Measurements from ENCODE around the gene LPCAT1. TPM values are rescaled to one million over a fixed set of nuclear protein-coding genes. Genes with fewer than 3 reads are reported as not detected.

The LPCAT1 gene
- total RNA-seq, 1 donor = 27.1 TPM

DNA sequence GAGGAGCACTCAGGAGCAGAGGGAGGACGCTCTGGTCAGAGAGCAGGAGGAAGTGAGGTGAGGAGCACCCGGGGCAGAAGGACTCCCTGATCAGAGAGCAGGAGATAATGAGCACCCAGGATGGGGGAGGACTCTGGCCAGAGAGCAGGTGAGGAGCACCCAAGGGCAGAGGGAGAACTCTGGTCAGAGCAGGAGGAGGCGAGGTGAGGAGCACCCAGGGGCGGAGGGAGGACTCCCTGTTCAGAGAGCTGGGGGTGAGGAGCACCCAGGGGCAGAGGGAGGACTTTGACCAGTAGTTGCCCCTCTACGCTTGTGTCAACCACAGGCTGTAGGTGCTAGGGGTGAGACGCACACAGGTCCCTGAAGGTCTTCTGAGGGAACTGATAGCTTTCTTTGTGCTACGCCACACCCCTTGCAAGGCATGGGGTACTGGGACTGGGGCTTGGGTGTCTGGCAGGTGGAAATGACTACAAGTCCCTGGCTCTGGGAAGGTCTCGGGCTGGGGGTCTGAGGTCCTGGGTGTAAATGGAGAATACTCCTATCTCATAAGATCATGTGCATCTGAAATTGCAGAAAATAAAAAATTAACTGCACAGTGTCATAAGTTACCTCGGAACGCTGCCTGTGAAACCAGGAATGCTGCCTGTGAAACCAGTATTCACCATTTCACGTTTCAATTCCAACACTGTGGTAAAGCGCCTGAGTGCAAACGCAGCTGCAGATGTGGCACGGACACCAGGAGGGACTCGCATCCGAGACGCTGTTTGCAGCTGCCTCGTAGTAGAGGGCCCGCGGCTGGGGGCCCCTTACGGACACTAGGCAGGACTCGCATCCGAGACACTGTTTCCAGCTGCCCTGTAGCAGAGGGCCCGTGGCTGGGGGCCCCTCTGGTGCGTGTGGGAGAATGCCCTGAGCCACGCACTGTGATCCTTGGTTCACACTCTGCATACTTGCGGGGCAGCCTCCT is 51.5 kb downstream of the LPCAT1 start:
- Histone ChIP-seq H3K27me3 (ENCODE audit: insufficient read depth, low read length) (no peaks in the 10 kb centered on the region), H3K4me3 (ENCODE audit: low read length) (no peak overlapping the region), H3K9me3 (ENCODE audit: low read depth, low read length) (no peaks in the 10 kb centered on the region), H3K4me1 (ENCODE audit: insufficient read depth, low read length) (peaks cover 12% of the 10 kb centered on the region)

DNA sequence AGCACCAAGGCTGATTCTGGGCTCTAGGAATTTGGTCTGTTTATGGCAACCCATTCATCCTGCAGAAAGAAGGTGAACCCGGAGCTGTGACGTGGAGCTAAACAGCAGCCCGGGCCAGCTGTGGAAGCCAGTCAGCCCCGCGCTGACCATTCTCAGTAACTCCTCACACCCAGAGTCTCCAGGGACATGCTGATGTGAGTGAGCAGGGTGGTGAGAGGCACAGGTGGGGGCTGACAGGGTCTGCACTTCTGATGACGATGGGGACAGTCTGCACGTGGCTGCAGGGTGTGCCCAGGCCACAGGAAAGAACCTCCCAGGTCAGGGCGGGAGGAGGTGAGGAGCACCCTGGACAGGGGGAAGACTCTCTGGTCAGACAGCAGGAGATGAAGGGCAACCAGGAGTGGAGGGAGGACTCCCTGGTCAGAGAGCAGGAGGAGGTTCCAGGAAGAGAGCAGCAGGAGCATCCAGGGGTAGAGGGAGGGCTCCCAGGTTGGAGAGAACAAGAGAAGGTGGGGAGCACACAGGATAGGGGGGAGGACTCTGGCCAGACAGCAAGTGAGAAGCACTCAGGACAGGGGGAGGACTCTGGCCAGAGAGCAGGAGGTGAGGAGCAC is 52.4 kb downstream of the LPCAT1 start:
- Histone ChIP-seq H3K9me3 (ENCODE audit: low read depth, low read length) (no peaks in the 10 kb centered on the region), H3K27me3 (ENCODE audit: insufficient read depth, low read length) (no peaks in the 10 kb centered on the region), H3K4me3 (ENCODE audit: low read length) (no peak overlapping the region), H3K4me1 (ENCODE audit: insufficient read depth, low read length) (peaks cover 4% of the 10 kb centered on the region)

DNA sequence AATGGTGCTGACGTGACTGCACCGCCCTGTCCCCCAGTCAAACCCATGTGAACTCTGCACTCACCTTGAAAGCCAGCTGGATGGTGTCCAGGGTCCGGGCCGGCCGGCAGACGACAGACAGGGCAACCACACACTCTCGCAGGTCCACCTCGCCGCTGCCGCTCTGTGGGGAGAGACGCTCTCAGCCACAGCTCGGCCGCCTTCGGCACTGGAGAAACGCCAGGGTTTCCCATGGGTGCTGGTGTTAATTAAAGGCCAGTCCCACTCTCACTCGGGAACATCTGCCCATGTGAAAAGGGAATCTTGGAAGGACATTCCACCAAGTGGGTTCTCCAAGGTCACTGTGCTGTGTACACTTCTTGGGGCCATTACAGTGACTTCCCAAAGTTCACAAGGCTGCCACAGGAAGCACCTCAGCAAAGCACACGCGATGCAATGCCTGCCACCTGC is 53.0 kb downstream of the LPCAT1 start:
- Histone ChIP-seq H3K9me3 (ENCODE audit: low read depth, low read length) (no peaks in the 10 kb centered on the region), H3K4me3 (ENCODE audit: low read length) (no peak overlapping the region), H3K27me3 (ENCODE audit: insufficient read depth, low read length) (no peaks in the 10 kb centered on the region), H3K4me1 (ENCODE audit: insufficient read depth, low read length) (no peaks in the 10 kb centered on the region)

DNA sequence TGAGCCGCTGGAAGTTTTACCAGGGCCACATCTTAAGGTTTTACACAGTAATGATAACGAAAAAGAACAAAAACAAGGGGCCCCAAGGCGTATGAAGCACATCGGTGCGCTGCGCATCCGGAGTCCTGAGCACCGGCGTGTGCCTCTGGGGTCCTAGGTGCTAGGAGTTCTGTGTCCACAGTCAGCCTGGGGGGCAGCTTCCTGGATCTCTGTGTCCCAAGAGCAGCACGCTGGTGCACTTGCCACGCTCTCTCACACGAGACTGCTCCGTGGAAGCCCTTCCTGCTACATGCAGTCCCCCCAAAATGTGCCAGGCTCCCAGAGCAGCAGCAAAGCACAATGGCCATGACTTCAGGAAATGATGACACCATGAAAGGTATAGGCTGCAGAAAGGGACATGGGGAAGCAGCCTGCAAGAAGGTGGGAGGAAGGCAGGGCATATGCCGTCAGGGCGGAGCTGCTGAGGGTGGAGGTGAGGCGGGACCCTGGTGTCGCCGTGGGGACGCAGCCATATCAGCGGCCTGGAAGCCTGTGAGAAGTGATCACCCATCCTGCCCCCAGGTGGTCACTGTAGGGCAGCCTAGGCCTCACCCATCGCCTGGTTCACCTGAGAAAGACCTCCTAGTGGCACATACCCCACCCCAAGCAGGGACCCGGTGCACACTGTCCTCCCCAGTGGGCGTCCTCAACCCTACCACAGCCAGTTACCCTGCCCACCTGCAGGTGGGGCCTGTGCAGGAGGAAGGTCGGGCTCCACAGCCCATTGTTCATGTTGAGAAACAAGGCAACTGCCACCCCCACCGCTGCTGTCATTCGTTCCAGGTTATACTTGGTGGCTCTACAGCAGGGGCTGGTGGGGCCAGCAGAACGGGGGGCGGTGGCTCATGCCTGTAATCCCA is 54.9 kb downstream of the LPCAT1 start:
- Histone ChIP-seq H3K9me3 (ENCODE audit: low read depth, low read length) (no peaks in the 10 kb centered on the region), H3K27me3 (ENCODE audit: insufficient read depth, low read length) (no peaks in the 10 kb centered on the region), H3K4me1 (ENCODE audit: insufficient read depth, low read length) (no peaks in the 10 kb centered on the region), H3K4me3 (ENCODE audit: low read length) (no peak overlapping the region)

DNA sequence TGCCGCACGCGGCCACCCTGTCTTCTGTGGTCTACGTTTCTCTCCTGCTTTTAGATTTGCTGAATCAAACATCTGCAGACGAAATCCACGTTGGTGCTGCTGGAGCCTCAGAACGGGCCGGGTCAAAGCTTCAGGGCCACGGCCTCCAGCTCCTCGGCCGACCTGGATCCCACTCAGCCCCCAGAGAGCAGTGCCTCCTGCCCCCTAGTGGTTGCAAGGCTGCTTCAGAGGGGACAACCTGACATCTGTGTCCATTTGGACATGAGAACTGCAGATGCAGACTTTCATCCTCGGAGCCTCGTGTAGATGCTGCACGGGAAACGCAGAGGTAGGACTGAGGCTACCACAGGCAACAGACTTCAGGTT is 55.5 kb downstream of the LPCAT1 start:
- H3K27me3 ChIP-seq (ENCODE audit: insufficient read depth, low read length) = no peaks in the 10 kb centered on the region
- H3K4me3 ChIP-seq (ENCODE audit: low read length) = no peak overlapping the region
- H3K4me1 ChIP-seq (ENCODE audit: insufficient read depth, low read length) = no peaks in the 10 kb centered on the region
- no peaks in the 10 kb centered on the region for H3K9me3 ChIP-seq (ENCODE audit: low read depth, low read length)

DNA sequence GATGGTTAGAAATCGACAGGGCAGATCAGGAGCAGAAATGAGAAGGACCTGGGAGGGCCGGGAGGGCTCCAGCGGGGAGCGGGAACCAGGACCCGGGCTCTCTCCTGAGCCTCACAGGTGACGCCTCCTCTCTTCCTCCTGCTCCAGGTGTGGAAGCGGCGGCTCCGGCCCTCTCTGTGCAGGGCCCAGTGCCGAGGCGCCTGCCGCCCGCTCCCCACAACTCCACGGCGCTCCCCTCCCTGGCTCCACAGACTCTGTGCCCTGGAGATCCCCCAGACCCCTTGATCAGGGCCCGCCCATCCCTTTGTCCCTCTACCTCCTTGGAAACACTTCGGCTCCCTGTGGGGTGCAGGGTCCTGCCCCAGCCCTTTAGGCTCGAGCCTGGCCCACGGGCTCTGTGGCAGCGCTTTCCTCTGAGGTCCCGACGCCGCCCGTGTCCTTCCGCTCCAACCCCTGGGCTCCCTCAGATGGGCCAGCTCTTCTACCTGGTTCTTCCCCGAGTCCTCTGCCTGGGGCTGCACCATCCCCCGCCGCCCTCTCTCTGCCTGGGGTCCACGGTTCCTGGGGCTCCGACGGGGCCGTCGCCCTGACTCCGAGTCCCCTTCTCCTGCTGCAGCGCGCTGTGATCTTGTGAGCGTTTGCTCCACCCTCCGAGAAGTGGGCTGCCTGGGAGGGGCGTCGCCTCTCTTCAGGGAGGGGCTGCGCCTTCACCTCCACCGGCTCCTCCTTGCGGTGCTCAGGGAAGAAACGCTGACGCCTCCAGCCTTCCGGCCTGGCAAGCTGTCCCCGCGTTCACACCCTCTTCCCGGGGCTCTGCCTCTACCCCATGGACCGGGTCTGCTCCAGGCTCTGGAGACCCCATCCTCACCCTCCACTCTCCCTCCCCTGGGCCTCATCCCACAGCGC is 56.2 kb downstream of the LPCAT1 start:
- Histone ChIP-seq H3K9me3 (ENCODE audit: low read depth, low read length) (no peaks in the 10 kb centered on the region), H3K4me3 (ENCODE audit: low read length) (no peak overlapping the region), H3K27me3 (ENCODE audit: insufficient read depth, low read length) (no peaks in the 10 kb centered on the region), H3K4me1 (ENCODE audit: insufficient read depth, low read length) (no peaks in the 10 kb centered on the region)

DNA sequence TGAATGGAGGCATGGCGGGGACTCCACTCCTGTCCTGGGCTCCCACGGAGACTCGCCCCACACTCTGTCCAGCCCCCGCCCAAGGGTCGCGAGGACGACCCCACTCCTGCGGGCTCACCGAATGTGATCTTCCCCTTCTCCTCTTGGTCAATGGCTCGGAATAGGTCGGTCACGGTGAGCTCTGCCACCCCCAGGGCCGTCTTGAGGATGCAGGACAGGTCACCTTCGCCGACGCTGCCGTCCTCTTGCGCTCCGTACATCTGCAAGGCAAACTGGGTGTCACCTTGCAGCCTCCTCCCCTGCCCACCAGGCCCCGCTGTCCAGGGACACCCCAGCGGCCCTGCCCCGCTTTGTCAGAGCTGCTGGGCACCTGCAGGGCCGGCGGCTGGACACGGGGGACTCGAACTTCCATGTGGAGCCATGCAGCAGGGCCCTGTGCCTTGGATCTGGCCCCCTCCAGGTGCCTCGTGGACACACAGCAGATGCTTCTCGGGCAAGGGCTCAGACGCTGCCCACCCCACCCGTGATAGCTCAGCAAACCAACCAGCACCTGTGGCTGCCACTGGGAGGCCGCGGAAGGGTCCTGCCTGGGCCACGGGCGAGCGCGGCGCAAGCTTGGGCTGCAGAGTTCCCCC is 57.0 kb downstream of the LPCAT1 start:
- Histone ChIP-seq H3K4me3 (ENCODE audit: low read length) (no peak overlapping the region), H3K27me3 (ENCODE audit: insufficient read depth, low read length) (no peaks in the 10 kb centered on the region), H3K4me1 (ENCODE audit: insufficient read depth, low read length) (no peaks in the 10 kb centered on the region), H3K9me3 (ENCODE audit: low read depth, low read length) (no peaks in the 10 kb centered on the region)

DNA sequence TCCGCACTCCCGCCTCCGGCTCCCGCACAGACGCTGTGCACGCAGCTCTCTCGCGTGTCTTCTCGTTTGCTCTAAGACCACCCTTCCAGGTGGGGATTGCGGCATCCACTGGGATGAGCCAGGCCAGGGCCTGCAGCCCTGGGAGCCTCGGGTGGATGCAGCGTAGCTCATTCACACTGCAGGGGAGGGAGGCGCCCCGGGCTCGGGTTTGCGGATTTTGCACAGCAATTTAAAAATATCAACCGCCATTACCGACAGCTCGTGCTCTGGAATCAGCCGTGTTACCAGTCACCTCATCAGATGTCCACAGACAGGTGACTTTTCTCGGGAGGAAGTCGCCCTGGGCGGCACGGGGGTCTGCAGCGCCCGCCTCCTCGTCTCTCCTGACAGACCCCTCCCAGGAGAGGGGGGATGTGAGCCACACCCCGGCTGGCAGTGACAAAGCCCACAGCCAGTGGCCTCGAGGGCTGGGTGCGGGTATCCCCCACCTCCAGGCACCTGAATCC is 57.7 kb downstream of the LPCAT1 start:
- Histone ChIP-seq H3K4me1 (ENCODE audit: insufficient read depth, low read length) (no peaks in the 10 kb centered on the region), H3K27me3 (ENCODE audit: insufficient read depth, low read length) (no peaks in the 10 kb centered on the region)

DNA sequence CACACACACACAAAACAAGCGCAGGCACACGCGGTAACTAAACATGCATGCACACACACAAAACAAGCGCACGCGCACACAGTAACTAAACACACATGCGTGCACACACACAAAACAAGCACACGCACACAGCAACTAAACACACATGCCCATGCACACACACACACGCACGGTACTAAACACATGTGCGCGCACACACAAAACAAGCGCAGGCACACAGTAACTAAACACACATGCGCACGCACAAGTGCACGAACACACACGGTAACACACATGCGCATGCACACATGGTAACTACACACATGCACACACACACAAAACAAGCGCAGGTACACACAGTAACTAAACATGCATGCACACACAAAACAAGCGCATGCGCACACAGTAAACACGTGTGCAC is 58.6 kb downstream of the LPCAT1 start:
- Histone ChIP-seq H3K9me3 (ENCODE audit: low read depth, low read length) (no peaks in the 10 kb centered on the region), H3K4me1 (ENCODE audit: insufficient read depth, low read length) (no peaks in the 10 kb centered on the region), H3K27me3 (ENCODE audit: insufficient read depth, low read length) (no peaks in the 10 kb centered on the region), H3K4me3 (ENCODE audit: low read length) (no peak overlapping the region)

More for the DNA sequence above, 57.7 kb downstream of the LPCAT1 start:
- Histone ChIP-seq H3K9me3 (ENCODE audit: low read depth, low read length) (no peaks in the 10 kb centered on the region), H3K4me3 (ENCODE audit: low read length) (no peak overlapping the region)

DNA sequence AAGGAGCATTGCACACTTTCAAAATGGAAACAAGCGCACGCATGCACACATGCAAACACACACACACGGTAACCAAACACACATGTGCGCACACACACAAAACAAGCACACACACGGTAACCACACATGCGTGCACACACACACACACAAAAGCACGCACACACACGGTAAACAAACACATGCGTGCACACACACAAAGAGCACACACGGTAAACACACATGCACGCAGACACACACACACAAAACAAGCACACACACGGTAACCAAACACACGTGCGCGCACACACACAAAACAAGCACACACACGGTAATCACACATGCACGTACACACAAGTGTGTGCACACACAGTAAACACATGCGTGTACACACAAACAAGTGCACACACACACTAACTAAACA is 59.2 kb downstream of the LPCAT1 start:
- Histone ChIP-seq H3K4me1 (ENCODE audit: insufficient read depth, low read length) (no peaks in the 10 kb centered on the region), H3K4me3 (ENCODE audit: low read length) (no peak overlapping the region), H3K27me3 (ENCODE audit: insufficient read depth, low read length) (no peaks in the 10 kb centered on the region), H3K9me3 (ENCODE audit: low read depth, low read length) (no peaks in the 10 kb centered on the region)

DNA sequence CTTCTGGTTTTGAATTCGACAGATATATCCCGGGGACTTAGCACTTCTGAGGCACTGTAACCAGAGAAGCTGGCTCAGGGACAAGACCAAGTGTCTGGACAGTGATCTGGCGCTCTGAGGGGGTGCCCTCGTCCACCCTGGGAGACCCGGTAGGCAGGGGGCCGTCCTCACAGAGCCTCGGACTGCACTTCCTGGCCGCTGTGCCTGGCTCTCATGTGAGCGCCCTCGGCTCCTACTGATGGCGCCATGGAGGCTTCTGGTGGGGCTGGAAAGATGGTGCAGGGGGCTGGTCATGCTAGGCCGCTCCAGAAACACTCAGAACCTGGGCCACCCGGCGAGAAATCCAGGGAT is 59.7 kb downstream of the LPCAT1 start:
- Histone ChIP-seq H3K9me3 (ENCODE audit: low read depth, low read length) (no peaks in the 10 kb centered on the region), H3K27me3 (ENCODE audit: insufficient read depth, low read length) (no peaks in the 10 kb centered on the region), H3K4me3 (ENCODE audit: low read length) (no peak overlapping the region), H3K4me1 (ENCODE audit: insufficient read depth, low read length) (no peaks in the 10 kb centered on the region)

DNA sequence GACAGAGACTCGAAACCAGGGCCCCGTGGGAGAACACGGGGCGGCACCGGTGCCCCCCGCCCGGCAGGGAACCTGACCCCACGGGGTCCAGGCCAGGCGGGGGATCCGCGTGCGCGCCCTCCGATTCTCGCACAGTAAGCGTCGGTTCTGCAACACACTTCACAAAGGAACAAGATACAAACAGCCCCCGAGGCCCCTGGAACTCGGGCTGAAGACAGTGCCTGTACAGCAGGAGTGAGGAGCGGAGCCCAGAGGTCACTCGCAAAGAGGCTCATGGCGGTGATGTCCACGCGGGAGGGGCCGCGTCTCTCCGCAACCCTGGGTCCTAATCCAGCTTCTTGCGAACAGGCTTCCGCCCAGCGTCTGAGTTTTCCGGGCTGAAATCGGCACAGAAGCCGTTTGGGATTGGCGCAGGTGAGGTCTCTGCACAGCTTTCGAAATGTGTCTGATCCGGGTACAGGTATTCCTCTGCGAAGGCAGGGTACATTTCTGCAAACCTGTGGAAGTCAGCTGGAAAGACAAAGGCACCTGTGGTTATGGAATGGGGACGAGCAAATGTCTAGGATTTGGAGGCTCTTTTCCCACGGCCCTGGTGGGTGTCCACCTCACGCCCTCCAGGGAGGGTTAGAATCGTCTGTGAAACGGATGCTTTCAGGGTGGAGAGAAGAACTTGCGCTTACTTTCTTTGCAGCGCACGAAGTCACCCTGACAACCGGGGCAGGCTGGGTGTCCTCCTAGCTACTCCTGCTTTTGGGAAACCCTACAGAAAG is 60.2 kb downstream of the LPCAT1 start:
- Histone ChIP-seq H3K4me3 (ENCODE audit: low read length) (no peak overlapping the region), H3K9me3 (ENCODE audit: low read depth, low read length) (no peaks in the 10 kb centered on the region), H3K27me3 (ENCODE audit: insufficient read depth, low read length) (no peaks in the 10 kb centered on the region), H3K4me1 (ENCODE audit: insufficient read depth, low read length) (no peaks in the 10 kb centered on the region)

DNA sequence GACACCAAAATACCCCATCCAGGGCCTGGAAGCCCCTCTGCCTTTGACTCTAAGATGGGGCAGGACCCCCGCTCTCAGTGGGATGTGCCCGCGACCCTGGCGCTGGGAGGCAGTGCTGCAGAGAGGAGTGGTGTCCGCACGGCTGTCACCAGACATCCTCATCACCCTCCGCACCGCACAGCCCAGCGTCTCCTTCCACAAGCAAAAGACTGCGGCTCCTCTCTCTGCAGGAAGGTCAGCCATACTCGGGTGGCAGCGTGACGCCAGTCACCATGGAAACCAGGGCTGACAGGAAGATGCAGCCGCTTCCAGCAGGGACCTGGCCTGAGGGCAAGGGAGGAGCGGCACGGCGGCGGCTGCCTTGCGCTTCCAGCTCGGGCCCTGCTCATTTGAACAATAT is 61.4 kb downstream of the LPCAT1 start:
- no peaks in the 10 kb centered on the region for H3K9me3 ChIP-seq (ENCODE audit: low read depth, low read length)
- no peaks in the 10 kb centered on the region for H3K27me3 ChIP-seq (ENCODE audit: insufficient read depth, low read length)
- no peaks in the 10 kb centered on the region for H3K4me1 ChIP-seq (ENCODE audit: insufficient read depth, low read length)
- no peak overlapping the region for H3K4me3 ChIP-seq (ENCODE audit: low read length)
